Liver (tissue), 9 donors: ENCODE data around the gene SMG6. TPM values are rescaled to one million over a fixed set of nuclear protein-coding genes. Genes with fewer than 3 reads are reported as not detected.

Source experiments
- DNase-seq: peaks from one replicate; pipeline ENCODE4 v3.0.0-alpha.2; 2017; ENCODE audit warnings: low spot score
- H3K27ac ChIP-seq, 2 donors: one replicate each; pipeline ENCODE4 v1.7.0; 2013; ENCODE audit warnings: inconsistent platforms in 2 of 2, low read length in 2 of 2, control low read depth in 1 of 2, low read depth in 1 of 2, mild to moderate bottlenecking in 1 of 2
- H3K27me3 ChIP-seq, 4 donors: one replicate each; pipeline versions ENCODE4 v1.6.1 to v1.7.0; 2013; ENCODE audit warnings: low read length in 3 of 4, inconsistent platforms in 1 of 4, mild to moderate bottlenecking in 1 of 4, moderate library complexity in 1 of 4; ENCODE audit not compliant: control insufficient read depth in 4 of 4, insufficient read depth in 4 of 4
- H3K36me3 ChIP-seq, 4 donors: one replicate each; pipeline versions ENCODE4 v1.6.1 to v1.7.0; 2013; ENCODE audit warnings: low read length in 3 of 4, mild to moderate bottlenecking in 3 of 4, low read depth in 1 of 4, moderate library complexity in 1 of 4; ENCODE audit not compliant: control insufficient read depth in 4 of 4, insufficient read depth in 3 of 4
- H3K4me1 ChIP-seq, 4 donors: one replicate each; pipeline versions ENCODE4 v1.6.1 to v1.7.0; 2013; ENCODE audit warnings: low read length in 3 of 4, mild to moderate bottlenecking in 3 of 4, moderate library complexity in 1 of 4; ENCODE audit not compliant: control insufficient read depth in 4 of 4, insufficient read depth in 4 of 4
- H3K4me3 ChIP-seq, 3 donors: one replicate each; pipeline versions ENCODE4 v1.6.1 to v1.7.0; 2013; ENCODE audit warnings: low read length in 3 of 3, control low read depth in 1 of 3, low read depth in 1 of 3, mild to moderate bottlenecking in 1 of 3
- H3K9ac ChIP-seq, 2 donors: one replicate each; pipeline ENCODE4 v1.7.0; 2013; ENCODE audit warnings: low read length in 2 of 2, mild to moderate bottlenecking in 2 of 2, moderate library complexity in 2 of 2, control low read depth in 1 of 2, low read depth in 1 of 2
- H3K9me3 ChIP-seq, 4 donors: one replicate each; pipeline versions ENCODE4 v1.6.1 to v1.7.0; 2013; ENCODE audit warnings: low read length in 3 of 4; ENCODE audit not compliant: control insufficient read depth in 4 of 4
- EGR1 ChIP-seq, 2 donors: IDR thresholded peaks; 2 replicates each; pipeline ENCODE4 v1.6.1; 2016 to 2018; ENCODE audit warnings: antibody characterized with exemption in 2 of 2, low read depth in 2 of 2
- FOXA1 ChIP-seq: IDR thresholded peaks from 2 replicates; pipeline ENCODE4 v1.6.1; 2016; ENCODE audit warnings: antibody characterized with exemption
- FOXA2 ChIP-seq: IDR thresholded peaks from 2 replicates; pipeline ENCODE4 v1.6.1; 2016; ENCODE audit warnings: antibody characterized with exemption
- HNF4A ChIP-seq, 2 donors: conservative IDR thresholded peaks; 2 replicates each; pipeline ENCODE4 v1.6.1; 2016; ENCODE audit warnings: antibody characterized with exemption in 2 of 2, mild to moderate bottlenecking in 2 of 2
- JUND ChIP-seq, 2 donors: IDR thresholded peaks; 2 replicates each; pipeline ENCODE4 v1.6.1; 2016; ENCODE audit warnings: antibody characterized with exemption in 2 of 2
- NR2F2 ChIP-seq: IDR thresholded peaks from 2 replicates; pipeline ENCODE4 v1.6.1; 2016; ENCODE audit warnings: antibody characterized with exemption
- RAD21 ChIP-seq, 2 donors: IDR thresholded peaks; 2 replicates each; pipeline ENCODE4 v1.6.1; 2016; ENCODE audit warnings: antibody characterized with exemption in 2 of 2, mild to moderate bottlenecking in 2 of 2
- RXRA ChIP-seq, 2 donors: IDR thresholded peaks; 2 replicates each; pipeline ENCODE4 v1.6.1; 2017 to 2018; ENCODE audit warnings: antibody characterized with exemption in 2 of 2, mild to moderate bottlenecking in 1 of 2
- TAF1 ChIP-seq: conservative IDR thresholded peaks from 2 replicates; pipeline ENCODE4 v1.6.1; 2016; ENCODE audit warnings: antibody characterized with exemption, mild to moderate bottlenecking
- YY1 ChIP-seq: IDR thresholded peaks from 2 replicates; pipeline ENCODE4 v1.6.1; 2016; ENCODE audit warnings: antibody characterized with exemption, mild to moderate bottlenecking
- WGBS: extraction: QIAGEN DNeasy Blood & Tissue Kit; methylation state at CpG from one replicate; pipeline ENCODE4 v1.1.7; 2013; 5-methylcytosine and 5-hydroxymethylcytosine counted together
- polyA plus RNA-seq, 2 donors: library from polyadenylated mRNA; stranded (reverse) in 1 of 2; unstranded in 1 of 2; fragments of 200-250 nt in 1 of 2; fragments of >200 nt in 1 of 2; fragmentation: Nextera tagmentation in 1 of 2; extraction: Ambion mirVana in 1 of 2; gene quantifications; one replicate each; pipeline versions ENCODE4 v1.2.1 to v1.2.3, GENCODE V29; 2013 to 2015
- total RNA-seq, 2 donors: library from RNA; depleted of rRNA; stranded (reverse); fragments of >200 nt; gene quantifications; one replicate each; pipeline ENCODE4 v1.2.3, GENCODE V29; 2014
- TF ChIP-seq, protein P1 (sequence below): IDR thresholded peaks from 2 replicates; pipeline ENCODE4 v1.6.1; 2016; ENCODE audit warnings: antibody characterized with exemption
- TF ChIP-seq, protein P2 (sequence below): IDR thresholded peaks from 2 replicates; pipeline ENCODE4 v1.6.1; 2016; ENCODE audit warnings: antibody characterized with exemption, mild to moderate bottlenecking
- TF ChIP-seq, protein P3 (sequence below): fragments of 150-350 bp; IDR thresholded peaks from 2 replicates; pipeline ENCODE4 v1.5.1; 2017; ENCODE audit warnings: improper control_type of control experiment, low read depth, low read length; ENCODE audit not compliant: missing input control
- TF ChIP-seq, protein P4 (sequence below): IDR thresholded peaks from 2 replicates; pipeline ENCODE4 v1.6.1; 2016; ENCODE audit warnings: antibody characterized with exemption
- donor health status: healthy.
- donor health status: healthy.
- donor health status: healthy.
- donor health status: healthy.
- donor health status: healthy.

SMG6 gene
- total and polyA plus RNA-seq, 4 donors, result 4.9 to 12.0 (median 8.2) TPM

DNA sequence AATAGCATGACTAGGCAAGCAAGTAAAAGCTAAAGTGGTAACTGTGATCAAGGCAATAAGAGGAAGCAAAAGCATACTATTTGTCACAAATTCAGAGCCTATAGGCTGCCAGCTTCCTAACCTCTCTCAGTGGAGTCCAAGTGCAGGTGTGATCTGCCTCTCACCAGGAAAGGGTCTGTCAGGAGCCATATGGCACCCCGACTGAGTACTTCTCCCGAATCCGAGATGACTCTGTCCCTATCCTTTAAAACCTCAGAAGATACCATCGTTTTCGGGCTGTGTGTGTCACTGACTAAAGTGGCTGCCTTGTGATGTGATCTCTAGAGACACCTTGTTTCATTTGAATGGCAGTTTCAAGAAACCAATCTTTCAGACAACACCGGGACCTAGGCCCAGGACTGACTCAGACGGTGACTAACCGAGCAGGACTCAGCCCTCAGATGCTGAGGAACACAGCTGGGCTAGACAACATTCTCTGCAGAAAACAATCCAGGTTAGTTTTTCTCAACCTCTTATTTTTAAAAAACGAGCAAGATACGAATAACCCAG is 63.6 kb downstream of the SMG6 start:
- H3K27ac ChIP-seq, result peak overlapping the region in 1 of 2 donors; percentile 6
- peaks cover 0 to 13% (median 3%) of the 10 kb centered on the region in 4 donors for H3K36me3 ChIP-seq
- TF ChIP-seq, protein P1, sequence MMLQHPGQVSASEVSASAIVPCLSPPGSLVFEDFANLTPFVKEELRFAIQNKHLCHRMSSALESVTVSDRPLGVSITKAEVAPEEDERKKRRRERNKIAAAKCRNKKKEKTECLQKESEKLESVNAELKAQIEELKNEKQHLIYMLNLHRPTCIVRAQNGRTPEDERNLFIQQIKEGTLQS, result no peak
- TF ChIP-seq EGR1 (IDR thresholded peaks at IDR 0.05; ENCODE audit: low read depth in 2 of 2) (no peak), HNF4A (conservative IDR thresholded peaks at IDR 0.05) (no peak), FOXA1 (no peak), FOXA2 (no peak), RXRA (IDR thresholded peaks at IDR 0.05) (no peak), JUND (IDR thresholded peaks at IDR 0.05) (no peak), NR2F2 (no peak), RAD21 (IDR thresholded peaks at IDR 0.05) (no peak), YY1 (no peak)
- TF ChIP-seq, protein P2, sequence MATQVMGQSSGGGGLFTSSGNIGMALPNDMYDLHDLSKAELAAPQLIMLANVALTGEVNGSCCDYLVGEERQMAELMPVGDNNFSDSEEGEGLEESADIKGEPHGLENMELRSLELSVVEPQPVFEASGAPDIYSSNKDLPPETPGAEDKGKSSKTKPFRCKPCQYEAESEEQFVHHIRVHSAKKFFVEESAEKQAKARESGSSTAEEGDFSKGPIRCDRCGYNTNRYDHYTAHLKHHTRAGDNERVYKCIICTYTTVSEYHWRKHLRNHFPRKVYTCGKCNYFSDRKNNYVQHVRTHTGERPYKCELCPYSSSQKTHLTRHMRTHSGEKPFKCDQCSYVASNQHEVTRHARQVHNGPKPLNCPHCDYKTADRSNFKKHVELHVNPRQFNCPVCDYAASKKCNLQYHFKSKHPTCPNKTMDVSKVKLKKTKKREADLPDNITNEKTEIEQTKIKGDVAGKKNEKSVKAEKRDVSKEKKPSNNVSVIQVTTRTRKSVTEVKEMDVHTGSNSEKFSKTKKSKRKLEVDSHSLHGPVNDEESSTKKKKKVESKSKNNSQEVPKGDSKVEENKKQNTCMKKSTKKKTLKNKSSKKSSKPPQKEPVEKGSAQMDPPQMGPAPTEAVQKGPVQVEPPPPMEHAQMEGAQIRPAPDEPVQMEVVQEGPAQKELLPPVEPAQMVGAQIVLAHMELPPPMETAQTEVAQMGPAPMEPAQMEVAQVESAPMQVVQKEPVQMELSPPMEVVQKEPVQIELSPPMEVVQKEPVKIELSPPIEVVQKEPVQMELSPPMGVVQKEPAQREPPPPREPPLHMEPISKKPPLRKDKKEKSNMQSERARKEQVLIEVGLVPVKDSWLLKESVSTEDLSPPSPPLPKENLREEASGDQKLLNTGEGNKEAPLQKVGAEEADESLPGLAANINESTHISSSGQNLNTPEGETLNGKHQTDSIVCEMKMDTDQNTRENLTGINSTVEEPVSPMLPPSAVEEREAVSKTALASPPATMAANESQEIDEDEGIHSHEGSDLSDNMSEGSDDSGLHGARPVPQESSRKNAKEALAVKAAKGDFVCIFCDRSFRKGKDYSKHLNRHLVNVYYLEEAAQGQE, result no peak
- TF ChIP-seq, protein P3, sequence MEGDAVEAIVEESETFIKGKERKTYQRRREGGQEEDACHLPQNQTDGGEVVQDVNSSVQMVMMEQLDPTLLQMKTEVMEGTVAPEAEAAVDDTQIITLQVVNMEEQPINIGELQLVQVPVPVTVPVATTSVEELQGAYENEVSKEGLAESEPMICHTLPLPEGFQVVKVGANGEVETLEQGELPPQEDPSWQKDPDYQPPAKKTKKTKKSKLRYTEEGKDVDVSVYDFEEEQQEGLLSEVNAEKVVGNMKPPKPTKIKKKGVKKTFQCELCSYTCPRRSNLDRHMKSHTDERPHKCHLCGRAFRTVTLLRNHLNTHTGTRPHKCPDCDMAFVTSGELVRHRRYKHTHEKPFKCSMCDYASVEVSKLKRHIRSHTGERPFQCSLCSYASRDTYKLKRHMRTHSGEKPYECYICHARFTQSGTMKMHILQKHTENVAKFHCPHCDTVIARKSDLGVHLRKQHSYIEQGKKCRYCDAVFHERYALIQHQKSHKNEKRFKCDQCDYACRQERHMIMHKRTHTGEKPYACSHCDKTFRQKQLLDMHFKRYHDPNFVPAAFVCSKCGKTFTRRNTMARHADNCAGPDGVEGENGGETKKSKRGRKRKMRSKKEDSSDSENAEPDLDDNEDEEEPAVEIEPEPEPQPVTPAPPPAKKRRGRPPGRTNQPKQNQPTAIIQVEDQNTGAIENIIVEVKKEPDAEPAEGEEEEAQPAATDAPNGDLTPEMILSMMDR, result no peak
- H3K4me1 ChIP-seq, result peaks cover 0 to 3% (median 0%) of the 10 kb centered on the region in 4 donors
- no peaks in the 10 kb centered on the region for H3K27me3 ChIP-seq
- DNase-seq, result no peak
- no peak overlapping the region for H3K4me3 ChIP-seq
- H3K9me3 ChIP-seq, result no peaks in the 10 kb centered on the region
- 86% methylated on average over 10 of the region's 10 CpGs for WGBS
- H3K9ac ChIP-seq, result no peak overlapping the region

DNA sequence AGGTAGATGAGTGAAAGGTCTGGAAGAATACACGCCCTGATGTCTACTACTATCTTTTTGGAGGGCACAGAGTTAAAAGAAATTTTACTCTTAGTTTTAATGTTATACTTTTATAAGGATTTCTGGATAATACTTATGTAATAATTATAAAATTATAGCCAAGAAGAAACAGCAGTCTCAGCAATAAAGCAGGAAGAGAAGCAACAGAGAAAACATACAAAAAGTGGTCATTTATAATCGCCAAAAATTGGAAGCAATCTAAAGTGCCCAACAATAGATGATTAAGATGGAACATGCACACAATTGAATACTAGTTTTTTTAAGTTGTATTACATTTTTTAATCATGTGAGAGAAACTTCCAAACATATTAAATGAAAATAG is 64.4 kb downstream of the SMG6 start:
- Histone ChIP-seq H3K9ac (no peak overlapping the region), H3K9me3 (no peaks in the 10 kb centered on the region), H3K4me1 (no peaks in the 10 kb centered on the region), H3K27me3 (no peaks in the 10 kb centered on the region), H3K27ac (no peak overlapping the region), H3K36me3 (peaks cover 0 to 14% (median 3%) of the 10 kb centered on the region in 4 donors), H3K4me3 (no peak overlapping the region)
- TF ChIP-seq, protein P2, result no peak
- no peak for TF ChIP-seq RXRA (IDR thresholded peaks at IDR 0.05)
- no peak for TF ChIP-seq TAF1
- TF ChIP-seq, protein P4, sequence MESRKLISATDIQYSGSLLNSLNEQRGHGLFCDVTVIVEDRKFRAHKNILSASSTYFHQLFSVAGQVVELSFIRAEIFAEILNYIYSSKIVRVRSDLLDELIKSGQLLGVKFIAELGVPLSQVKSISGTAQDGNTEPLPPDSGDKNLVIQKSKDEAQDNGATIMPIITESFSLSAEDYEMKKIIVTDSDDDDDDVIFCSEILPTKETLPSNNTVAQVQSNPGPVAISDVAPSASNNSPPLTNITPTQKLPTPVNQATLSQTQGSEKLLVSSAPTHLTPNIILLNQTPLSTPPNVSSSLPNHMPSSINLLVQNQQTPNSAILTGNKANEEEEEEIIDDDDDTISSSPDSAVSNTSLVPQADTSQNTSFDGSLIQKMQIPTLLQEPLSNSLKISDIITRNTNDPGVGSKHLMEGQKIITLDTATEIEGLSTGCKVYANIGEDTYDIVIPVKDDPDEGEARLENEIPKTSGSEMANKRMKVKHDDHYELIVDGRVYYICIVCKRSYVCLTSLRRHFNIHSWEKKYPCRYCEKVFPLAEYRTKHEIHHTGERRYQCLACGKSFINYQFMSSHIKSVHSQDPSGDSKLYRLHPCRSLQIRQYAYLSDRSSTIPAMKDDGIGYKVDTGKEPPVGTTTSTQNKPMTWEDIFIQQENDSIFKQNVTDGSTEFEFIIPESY, result no peak
- TF ChIP-seq FOXA2, result no peak
- TF ChIP-seq, protein P1, result no peak
- no peak for DNase-seq
- WGBS, result 81% methylated on average over 2 of the region's 2 CpGs
